ENCODE data around the gene GNG3. TPM values are rescaled to one million over a fixed set of nuclear protein-coding genes. Genes with fewer than 3 reads are reported as not detected.

GNG3 gene
- total RNA-seq, 1 experiment from 2014 or later: not detected

GRCh38 chr11:62712861-62713260 lies 5.4 kb downstream of the GNG3 start:
- ATAC-seq (no peak), DNase-seq (no peak)
- H3K4me2 ChIP-seq (ENCODE audit: low read length): no peak overlapping the region
- H3K9me2 ChIP-seq (replicated peaks; ENCODE audit: low read length): no peaks in the 10 kb centered on the region
- ChIA-PET CTCF (no interaction called here), POLR2A (ENCODE audit: unreplicated experiment) (no interaction called here)
- H2AFZ ChIP-seq (ENCODE audit: low read length): no peak overlapping the region
- H3K4me3 ChIP-seq (ENCODE audit: low read length): no peak overlapping the region
- no peaks in the 10 kb centered on the region for H3F3A ChIP-seq (ENCODE audit: low read length, unreplicated experiment)
- no TSS peak for BruUV-seq (replicated peaks)
- TF ChIP-seq EZH2 (IDR thresholded peaks at IDR 0.05; ENCODE audit: low read length, unreplicated experiment) (no peak), CTCF (conservative IDR thresholded peaks at IDR 0.05; ENCODE audit: low read depth, low read length) (no peak), EZH2phosphoT487 (IDR thresholded peaks at IDR 0.05; ENCODE audit: borderline replicate concordance, low read length) (no peak)
- H3K9ac ChIP-seq (ENCODE audit: low read length): no peak overlapping the region
- no peaks in the 10 kb centered on the region for H3K27me3 ChIP-seq (ENCODE audit: low read length)
- H4K20me1 ChIP-seq (ENCODE audit: low read length): no peaks in the 10 kb centered on the region
- no peak overlapping the region for H3K27ac ChIP-seq (ENCODE audit: low read length)
- no peaks in the 10 kb centered on the region for H3K4me1 ChIP-seq (ENCODE audit: insufficient read depth, low read length)
- H3K9me3 ChIP-seq (ENCODE audit: low read length): no peaks in the 10 kb centered on the region
- peaks cover 77% of the 10 kb centered on the region for H3K36me3 ChIP-seq (ENCODE audit: low read depth, low read length)
- peaks cover 21% of the 10 kb centered on the region for H3K79me2 ChIP-seq (ENCODE audit: low read length)
- intact Hi-C loops (cut with micrococcal nuclease): no loop called here

DNA sequence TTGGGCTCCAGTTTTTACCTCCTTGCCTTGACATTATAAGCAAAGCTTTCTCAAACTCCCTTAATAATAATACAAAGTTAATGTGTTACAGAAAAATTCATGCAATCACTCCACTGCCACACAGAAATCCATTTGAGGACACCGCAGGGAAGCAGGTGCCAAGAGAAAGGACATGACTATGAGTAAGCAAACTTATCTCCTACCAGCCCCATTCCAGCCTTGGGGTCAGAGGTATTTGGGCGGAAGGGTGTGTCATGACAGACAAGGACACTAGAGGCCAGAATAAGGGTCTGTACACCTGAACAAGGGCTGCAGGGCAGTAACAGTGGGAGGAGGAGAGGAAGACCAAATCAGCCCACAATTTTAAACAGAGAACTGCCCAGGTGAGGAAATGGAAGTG lies 5.9 kb downstream of the GNG3 start:
- Histone ChIP-seq H3K36me3 (ENCODE audit: low read depth, low read length) (peaks cover 81% of the 10 kb centered on the region), H3K9me3 (ENCODE audit: low read length) (no peaks in the 10 kb centered on the region), H4K20me1 (ENCODE audit: low read length) (no peaks in the 10 kb centered on the region), H3K4me3 (ENCODE audit: low read length) (no peak overlapping the region), H3K79me2 (ENCODE audit: low read length) (peaks cover 22% of the 10 kb centered on the region), H3F3A (ENCODE audit: low read length, unreplicated experiment) (no peaks in the 10 kb centered on the region), H3K4me1 (ENCODE audit: insufficient read depth, low read length) (no peaks in the 10 kb centered on the region), H3K4me2 (ENCODE audit: low read length) (no peak overlapping the region), H3K9ac (ENCODE audit: low read length) (no peak overlapping the region), H3K27me3 (ENCODE audit: low read length) (no peaks in the 10 kb centered on the region), H3K27ac (ENCODE audit: low read length) (no peak overlapping the region), H3K9me2 (replicated peaks; ENCODE audit: low read length) (no peaks in the 10 kb centered on the region), H2AFZ (ENCODE audit: low read length) (no peak overlapping the region)
- BruUV-seq (replicated peaks): no TSS peak
- DNase-seq (no peak), ATAC-seq (no peak)
- no peak for TF ChIP-seq EZH2 (IDR thresholded peaks at IDR 0.05; ENCODE audit: low read length, unreplicated experiment)
- no peak for TF ChIP-seq EZH2phosphoT487 (IDR thresholded peaks at IDR 0.05; ENCODE audit: borderline replicate concordance, low read length)
- no peak for TF ChIP-seq CTCF (conservative IDR thresholded peaks at IDR 0.05; ENCODE audit: low read depth, low read length)
- ChIA-PET POLR2A (ENCODE audit: unreplicated experiment) (no interaction called here), CTCF (no interaction called here)
- intact Hi-C loops (cut with micrococcal nuclease): no loop called here

- Histone ChIP-seq H3K36me3 (ENCODE audit: low read depth, low read length) (peaks cover 84% of the 10 kb centered on the region), H3K4me1 (ENCODE audit: insufficient read depth, low read length) (no peaks in the 10 kb centered on the region), H3K4me2 (ENCODE audit: low read length) (no peak overlapping the region), H3K9me2 (replicated peaks; ENCODE audit: low read length) (no peaks in the 10 kb centered on the region), H2AFZ (ENCODE audit: low read length) (no peak overlapping the region), H3K27ac (ENCODE audit: low read length) (no peak overlapping the region), H3K27me3 (ENCODE audit: low read length) (no peaks in the 10 kb centered on the region), H3K79me2 (ENCODE audit: low read length) (peaks cover 34% of the 10 kb centered on the region), H3K4me3 (ENCODE audit: low read length) (no peak overlapping the region), H3K9me3 (ENCODE audit: low read length) (no peaks in the 10 kb centered on the region), H3K9ac (ENCODE audit: low read length) (no peak overlapping the region), H3F3A (ENCODE audit: low read length, unreplicated experiment) (no peaks in the 10 kb centered on the region), H4K20me1 (ENCODE audit: low read length) (no peaks in the 10 kb centered on the region)
- no peak for TF ChIP-seq EZH2 (IDR thresholded peaks at IDR 0.05; ENCODE audit: low read length, unreplicated experiment)
- no peak for TF ChIP-seq EZH2phosphoT487 (IDR thresholded peaks at IDR 0.05; ENCODE audit: borderline replicate concordance, low read length)
- TF ChIP-seq CTCF (conservative IDR thresholded peaks at IDR 0.05; ENCODE audit: low read depth, low read length): no peak
- POLR2A ChIA-PET (ENCODE audit: unreplicated experiment): no interaction called here
- ATAC-seq (no peak), DNase-seq (no peak)
- intact Hi-C loops (cut with micrococcal nuclease): no loop called here
- no TSS peak for BruUV-seq (replicated peaks)
- CTCF ChIA-PET: no interaction called here
Observed at GRCh38 chr11:62715150-62716130, 8.0 kb downstream of the GNG3 start.
